ENCODE data around the gene ANO3. TPM values are rescaled to one million over a fixed set of nuclear protein-coding genes. Genes with fewer than 3 reads are reported as not detected.

ANO3 gene
- total and polyA plus RNA-seq, 2 experiments from 2014 or later: not detected

DNA sequence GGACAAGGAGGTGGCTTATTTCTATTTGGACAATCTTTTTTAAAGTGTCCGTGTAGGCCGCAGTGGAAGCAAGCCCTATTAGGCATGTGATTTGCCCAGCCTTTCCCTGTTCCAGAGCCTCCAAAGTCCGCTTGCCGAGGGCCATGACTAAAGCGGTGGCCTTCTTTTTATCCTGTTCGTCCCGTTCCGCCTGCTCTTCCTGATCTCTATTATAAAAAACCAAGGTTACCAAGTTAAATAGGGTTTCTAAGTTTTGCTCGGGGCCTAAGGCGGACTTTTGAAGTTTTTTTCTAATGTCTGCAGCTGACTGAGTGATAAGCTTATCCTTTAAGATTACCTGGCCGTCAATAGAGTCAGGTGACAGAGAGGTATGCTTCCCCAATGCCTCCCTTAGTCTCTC lies 261.8 kb downstream of the ANO3 start:
- Mint-ChIP-seq H3K9me3 (no peaks in the 10 kb centered on the region), H3K4me3 (no peak overlapping the region), H3K36me3 (ENCODE audit: low read depth) (no peaks in the 10 kb centered on the region), H3K27ac (no peak overlapping the region), H3K4me1 (no peaks in the 10 kb centered on the region), H3K27me3 (ENCODE audit: insufficient read depth, low read depth, poor library complexity) (no peaks in the 10 kb centered on the region)
- no peak overlapping the region for H3K4me3 ChIP-seq
- H3K27ac ChIP-seq (ENCODE audit: low read depth): no peak overlapping the region
- no peaks in the 10 kb centered on the region for H3K27me3 ChIP-seq (ENCODE audit: insufficient read depth)
- H4K20me1 ChIP-seq (replicated peaks; ENCODE audit: insufficient read depth): no peaks in the 10 kb centered on the region
- H3K36me3 ChIP-seq (ENCODE audit: insufficient read depth): no peaks in the 10 kb centered on the region
- H3K9me2 ChIP-seq (ENCODE audit: insufficient read depth): no peaks in the 10 kb centered on the region
- no peak overlapping the region for H3K4me2 ChIP-seq
- no peaks in the 10 kb centered on the region for H3F3A ChIP-seq (replicated peaks; ENCODE audit: low read depth)
- no peaks in the 10 kb centered on the region for H3K79me2 ChIP-seq (replicated peaks; ENCODE audit: insufficient read depth)
- peaks cover 4% of the 10 kb centered on the region; the same call in 1 of the 2 replicates for H3K4me1 ChIP-seq (ENCODE audit: insufficient read depth)
- no peak for TF ChIP-seq CREB1 (CRISPR knock-in tag; IDR thresholded peaks at IDR 0.05; ENCODE audit: low read depth)
- TF ChIP-seq ZNF462 (CRISPR knock-in tag; IDR thresholded peaks at IDR 0.05): no peak
- no peak for TF ChIP-seq NANOG (IDR thresholded peaks at IDR 0.05; ENCODE audit: borderline replicate concordance)
- TF ChIP-seq, protein P1, sequence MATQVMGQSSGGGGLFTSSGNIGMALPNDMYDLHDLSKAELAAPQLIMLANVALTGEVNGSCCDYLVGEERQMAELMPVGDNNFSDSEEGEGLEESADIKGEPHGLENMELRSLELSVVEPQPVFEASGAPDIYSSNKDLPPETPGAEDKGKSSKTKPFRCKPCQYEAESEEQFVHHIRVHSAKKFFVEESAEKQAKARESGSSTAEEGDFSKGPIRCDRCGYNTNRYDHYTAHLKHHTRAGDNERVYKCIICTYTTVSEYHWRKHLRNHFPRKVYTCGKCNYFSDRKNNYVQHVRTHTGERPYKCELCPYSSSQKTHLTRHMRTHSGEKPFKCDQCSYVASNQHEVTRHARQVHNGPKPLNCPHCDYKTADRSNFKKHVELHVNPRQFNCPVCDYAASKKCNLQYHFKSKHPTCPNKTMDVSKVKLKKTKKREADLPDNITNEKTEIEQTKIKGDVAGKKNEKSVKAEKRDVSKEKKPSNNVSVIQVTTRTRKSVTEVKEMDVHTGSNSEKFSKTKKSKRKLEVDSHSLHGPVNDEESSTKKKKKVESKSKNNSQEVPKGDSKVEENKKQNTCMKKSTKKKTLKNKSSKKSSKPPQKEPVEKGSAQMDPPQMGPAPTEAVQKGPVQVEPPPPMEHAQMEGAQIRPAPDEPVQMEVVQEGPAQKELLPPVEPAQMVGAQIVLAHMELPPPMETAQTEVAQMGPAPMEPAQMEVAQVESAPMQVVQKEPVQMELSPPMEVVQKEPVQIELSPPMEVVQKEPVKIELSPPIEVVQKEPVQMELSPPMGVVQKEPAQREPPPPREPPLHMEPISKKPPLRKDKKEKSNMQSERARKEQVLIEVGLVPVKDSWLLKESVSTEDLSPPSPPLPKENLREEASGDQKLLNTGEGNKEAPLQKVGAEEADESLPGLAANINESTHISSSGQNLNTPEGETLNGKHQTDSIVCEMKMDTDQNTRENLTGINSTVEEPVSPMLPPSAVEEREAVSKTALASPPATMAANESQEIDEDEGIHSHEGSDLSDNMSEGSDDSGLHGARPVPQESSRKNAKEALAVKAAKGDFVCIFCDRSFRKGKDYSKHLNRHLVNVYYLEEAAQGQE (IDR thresholded peaks at IDR 0.05; ENCODE audit: unreplicated experiment): no peak
- no peak for TF ChIP-seq ZNF331 (CRISPR knock-in tag; IDR thresholded peaks at IDR 0.05; ENCODE audit: low read depth)
- TF ChIP-seq STAT1 (IDR thresholded peaks at IDR 0.05; ENCODE audit: unreplicated experiment): no peak
- no peak for TF ChIP-seq EZH2 (IDR thresholded peaks at IDR 0.05; ENCODE audit: low read depth, unreplicated experiment)
- no peak for TF ChIP-seq EZH2phosphoT487 (IDR thresholded peaks at IDR 0.05; ENCODE audit: unreplicated experiment)
- TF ChIP-seq CTCF (conservative IDR thresholded peaks at IDR 0.05; ENCODE audit: low read depth in 2 of 2): no peak
- no peak for TF ChIP-seq JUNB (IDR thresholded peaks at IDR 0.05; ENCODE audit: unreplicated experiment)
- TF ChIP-seq POLR2AphosphoS5 (IDR thresholded peaks at IDR 0.05; ENCODE audit: low read depth): no peak
- TF ChIP-seq ETS1 (IDR thresholded peaks at IDR 0.05): no peak
- no peak for TF ChIP-seq ZNF114 (CRISPR knock-in tag; IDR thresholded peaks at IDR 0.05)
- DNase-seq (ENCODE audit: low spot score) (no peak), ATAC-seq (no peak)
- no peak overlapping the region for H2AFZ ChIP-seq

Data from GM23338 (cell line).